HG03064 (cell line): Measurements from ENCODE around the gene NTRK3.

Source experiments
- ATAC-seq: cut with Tn5 transposase; IDR thresholded peaks from one replicate; pipeline ENCODE4 v1.9.1; 2021; ENCODE audit warnings: low read depth; ENCODE audit not compliant: unreplicated experiment

The NTRK3 gene

DNA sequence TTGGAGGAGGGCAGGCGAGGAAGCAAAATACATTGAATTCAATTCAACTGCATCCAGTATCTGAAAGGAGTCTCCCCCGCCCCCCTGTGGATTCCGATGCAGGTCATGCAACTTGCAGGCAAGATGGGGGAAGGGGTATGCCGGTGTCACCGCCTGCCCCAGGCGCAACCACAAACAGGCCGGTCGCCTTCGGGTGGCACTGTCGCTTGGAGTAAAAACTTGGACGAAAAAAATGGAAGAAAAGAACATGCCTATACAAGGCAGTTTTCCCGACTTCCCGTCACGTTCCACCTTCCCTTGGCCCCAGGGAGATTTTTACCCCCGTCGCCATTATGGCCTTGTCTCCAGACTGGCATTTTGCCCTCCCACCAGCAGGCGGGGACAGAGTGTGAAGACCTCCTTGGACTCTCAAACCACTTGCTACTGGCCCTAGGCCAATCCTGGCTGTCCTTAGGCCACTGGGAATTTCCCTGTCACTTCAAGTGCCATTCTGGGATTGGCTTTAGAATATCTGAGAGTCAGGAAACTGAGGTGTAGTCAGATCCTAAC is 1.6 kb upstream of the NTRK3 start:
- no peak for ATAC-seq

DNA sequence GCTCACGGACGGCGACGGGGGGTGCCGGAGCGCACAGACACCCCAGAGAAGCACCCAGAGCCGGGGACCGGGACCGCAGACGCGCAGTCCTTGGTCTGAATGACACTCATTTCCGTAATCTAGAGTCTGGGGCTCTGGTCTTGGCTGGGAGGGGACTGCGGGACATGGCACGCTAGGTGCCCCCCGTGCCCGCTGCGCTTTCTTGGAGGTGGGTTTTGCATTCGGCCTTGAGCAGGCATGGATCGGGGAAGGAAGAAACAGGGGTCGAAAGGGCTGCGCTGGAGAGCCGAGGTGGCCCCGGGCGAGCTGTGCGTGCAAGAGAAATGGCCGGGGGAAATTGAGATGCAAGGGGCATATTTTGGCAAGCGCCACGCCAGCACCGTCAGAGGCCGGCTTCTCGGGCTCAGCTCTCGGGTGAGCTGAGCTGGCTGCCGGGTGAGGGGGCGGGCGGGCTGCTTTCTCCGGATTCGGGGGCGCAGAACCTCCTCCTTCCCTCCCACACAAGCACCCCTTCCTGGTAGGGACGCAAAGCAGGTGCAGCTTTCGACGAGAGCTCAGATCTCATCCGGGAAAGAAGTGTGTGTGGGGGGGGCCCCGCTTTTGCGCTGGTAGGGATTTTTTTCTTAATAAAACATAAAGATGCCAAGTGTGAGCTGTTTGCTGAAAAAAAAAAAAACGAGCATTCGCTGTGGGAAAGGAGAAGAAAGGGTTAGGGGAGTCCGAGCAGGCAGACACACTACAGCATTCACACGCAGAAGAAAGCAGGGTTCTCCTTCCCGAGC is 963 bp upstream of the NTRK3 start:
- ATAC-seq = no peak

DNA sequence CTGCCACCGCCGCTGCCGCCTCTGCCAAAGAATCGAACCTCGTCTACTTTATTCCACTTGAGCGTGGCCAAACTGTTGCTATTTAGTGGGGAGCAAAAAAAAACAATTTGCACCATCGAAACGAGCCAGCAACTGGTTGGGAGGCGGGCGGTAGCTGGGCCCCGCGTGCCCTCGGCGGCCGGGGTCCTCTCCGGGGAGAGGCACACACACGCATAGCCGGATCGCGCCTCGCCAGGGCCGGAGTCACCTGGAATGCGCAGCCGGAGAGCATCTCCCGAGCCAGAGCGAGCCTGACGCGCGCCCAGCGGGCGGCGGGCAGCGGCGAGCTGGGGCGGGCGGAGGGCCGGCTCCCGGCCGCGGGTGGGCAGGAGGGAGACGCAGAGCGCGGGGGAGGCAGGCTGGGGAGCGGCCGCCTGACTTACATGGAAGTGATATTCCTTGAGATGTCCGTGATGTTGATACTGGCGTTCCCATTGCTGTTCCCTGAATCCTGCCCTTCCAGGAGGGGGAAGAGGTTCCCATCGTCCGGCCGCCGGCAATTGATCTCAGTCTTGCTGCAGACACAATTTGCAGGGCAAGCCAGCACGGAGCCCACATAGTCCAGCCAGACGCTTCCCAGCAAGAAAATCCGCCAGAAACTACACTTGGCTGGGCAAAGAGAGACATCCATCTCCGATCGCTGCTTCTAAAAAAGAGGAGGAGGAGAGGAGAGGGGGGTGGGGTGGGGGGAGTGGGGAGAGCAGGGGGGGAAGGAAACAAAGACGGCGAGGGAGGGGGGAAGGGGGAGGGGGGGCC is 858 bp downstream of the NTRK3 start:
- no peak for ATAC-seq

GRCh38 chr15:88255087-88255483 is 1.5 kb downstream of the NTRK3 start:
- ATAC-seq = no peak

- ATAC-seq = no peak
Measured at GRCh38 chr15:88252441-88252840, 4.1 kb downstream of the NTRK3 start.

DNA sequence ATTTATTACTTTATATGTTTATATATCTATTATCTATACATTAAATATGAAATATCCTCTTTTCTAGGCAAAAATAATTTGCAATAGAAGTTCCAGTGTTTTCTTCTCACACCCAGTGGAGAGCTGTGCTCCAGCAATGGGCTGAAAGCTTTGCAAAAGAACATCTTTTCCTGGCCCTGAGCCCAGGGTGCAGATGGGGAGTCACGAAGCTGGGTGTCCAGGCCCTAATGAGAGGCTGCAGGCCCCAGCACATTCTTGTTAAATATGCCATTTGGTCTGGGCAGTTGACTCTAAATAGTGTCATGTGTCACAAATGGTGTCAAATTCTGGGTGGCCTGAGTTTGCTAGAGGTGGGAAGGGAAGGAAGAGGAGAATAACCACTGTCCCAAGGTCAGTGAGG is 5.7 kb downstream of the NTRK3 start:
- ATAC-seq = no peak

- ATAC-seq = no peak
Measured at GRCh38 chr15:88249220-88249619, 7.3 kb downstream of the NTRK3 start.

DNA sequence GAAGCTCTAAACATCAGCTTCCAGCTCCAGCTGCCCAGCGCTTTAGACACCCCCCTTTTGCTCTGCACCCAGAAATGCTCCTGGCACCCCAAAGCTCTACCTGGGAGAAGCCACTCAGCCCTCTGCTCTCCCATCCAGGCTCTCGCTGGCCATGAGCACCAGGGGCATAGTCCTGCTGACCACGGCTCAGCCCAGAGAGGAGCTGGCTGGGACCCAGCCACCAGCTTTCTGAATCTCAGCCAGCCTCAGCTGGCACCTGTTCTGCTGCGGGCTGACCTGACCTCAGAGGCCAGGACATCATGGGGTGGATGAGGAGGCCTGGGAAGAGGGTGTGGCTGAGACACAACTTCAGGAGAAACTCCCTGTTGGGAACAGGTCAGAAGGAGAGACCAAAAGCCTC is 8.6 kb downstream of the NTRK3 start:
- ATAC-seq = no peak

DNA sequence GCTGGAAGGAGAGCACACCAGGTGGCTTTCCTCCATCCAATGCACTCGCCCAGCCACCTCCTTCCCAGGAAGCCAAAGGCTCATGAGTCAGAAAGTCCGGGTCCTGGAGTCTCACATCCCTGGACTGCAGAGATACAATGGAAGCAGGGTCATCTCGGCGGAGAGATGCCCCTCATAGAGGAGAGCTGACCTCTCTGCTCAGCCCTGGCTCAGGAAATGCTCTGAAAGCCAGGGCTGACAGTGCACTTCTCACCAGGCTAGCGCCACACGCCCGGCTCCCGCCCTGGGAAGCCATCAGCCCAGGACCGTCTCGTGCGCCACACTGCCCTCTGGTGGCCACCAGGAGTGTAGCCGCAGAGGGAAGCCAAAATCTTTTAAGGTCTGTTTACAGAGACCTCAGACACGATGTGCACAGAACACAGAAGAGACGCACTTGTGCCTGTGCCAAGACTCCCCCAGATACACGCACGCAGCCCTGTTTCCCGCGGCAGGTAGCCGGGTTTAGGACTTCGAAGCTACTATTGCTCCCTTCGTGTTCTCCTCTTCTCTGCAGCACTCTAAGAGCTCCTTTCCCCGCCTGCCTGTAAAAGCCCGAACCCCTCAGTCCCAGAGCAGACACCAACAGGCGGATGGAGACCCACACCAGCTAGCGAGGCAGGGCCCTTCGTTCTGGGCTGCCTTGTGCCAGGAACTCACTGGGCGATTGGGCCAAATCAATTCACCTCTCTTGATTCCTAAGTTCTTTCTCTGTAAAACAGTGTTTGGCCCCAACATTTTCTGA is 9.7 kb downstream of the NTRK3 start:
- ATAC-seq = peak; percentile 85

DNA sequence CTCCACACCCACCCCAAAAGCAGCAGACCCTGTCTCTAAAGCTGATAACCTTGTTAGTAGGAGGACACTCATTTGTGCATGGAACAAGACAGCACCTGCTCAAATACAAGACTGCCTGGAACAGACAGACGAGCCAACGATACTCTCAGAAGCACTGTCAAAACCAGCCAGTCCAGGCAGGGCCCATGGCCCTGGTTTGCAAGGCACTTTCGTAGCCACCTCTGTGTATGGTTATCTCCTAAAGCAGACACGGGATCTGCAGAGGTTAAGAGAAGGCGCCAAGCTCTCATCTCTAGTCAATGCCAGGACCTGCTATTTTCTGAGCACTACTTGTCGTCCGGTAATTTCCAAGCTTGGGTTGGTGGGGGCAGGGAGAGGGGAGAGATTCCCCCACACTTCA is 10.5 kb downstream of the NTRK3 start:
- ATAC-seq = no peak

GRCh38 chr15:88243895-88244787 is 12.4 kb downstream of the NTRK3 start:
- no peak for ATAC-seq

DNA sequence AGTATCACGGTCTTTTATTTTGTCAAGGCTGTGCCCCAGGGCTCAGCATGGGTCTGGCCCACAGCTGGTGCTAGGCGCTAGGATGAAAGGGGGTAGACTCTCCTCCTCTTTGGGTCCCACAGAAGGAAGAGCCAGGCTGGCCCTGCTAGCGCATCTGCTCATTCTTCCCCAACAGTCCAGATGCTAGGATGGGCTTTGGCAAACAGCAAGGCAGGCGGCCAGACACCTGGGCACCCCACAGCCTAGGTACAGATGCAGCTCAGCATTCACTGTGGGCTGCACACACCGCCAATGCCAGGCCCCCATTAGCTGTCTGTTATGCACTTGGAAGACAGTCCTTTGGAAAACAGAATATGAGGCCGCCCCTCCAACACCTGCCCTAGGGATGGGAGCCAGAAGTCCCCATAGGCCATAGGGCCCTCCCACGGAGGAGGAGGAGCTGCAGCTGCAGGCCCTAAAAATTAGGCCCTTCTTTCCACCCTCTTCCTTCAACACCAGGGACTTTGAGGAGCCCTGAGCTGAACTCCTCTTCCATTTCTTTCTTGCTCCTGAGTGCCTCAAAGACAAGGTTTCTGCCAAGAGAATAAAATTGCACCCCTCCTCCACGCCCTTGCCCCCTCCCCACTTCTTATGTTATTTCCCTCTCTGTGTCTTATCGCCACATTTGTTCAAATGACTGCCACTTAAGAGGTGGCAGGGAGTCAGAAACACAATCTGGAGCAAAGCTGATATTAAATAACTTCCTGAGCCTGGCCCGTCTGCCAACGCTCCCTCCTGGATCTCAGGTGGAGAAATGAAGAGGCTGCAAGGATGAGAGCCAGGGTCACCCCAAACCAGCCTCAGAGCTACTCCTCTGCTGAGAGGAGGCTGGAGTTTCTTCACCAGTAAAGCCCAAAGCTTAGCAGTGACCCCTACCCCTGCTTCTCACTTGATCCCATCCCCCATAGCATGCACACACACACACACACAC is 13.7 kb downstream of the NTRK3 start:
- ATAC-seq = no peak

GRCh38 chr15:88241461-88241860 is 15.1 kb downstream of the NTRK3 start:
- ATAC-seq = no peak

DNA sequence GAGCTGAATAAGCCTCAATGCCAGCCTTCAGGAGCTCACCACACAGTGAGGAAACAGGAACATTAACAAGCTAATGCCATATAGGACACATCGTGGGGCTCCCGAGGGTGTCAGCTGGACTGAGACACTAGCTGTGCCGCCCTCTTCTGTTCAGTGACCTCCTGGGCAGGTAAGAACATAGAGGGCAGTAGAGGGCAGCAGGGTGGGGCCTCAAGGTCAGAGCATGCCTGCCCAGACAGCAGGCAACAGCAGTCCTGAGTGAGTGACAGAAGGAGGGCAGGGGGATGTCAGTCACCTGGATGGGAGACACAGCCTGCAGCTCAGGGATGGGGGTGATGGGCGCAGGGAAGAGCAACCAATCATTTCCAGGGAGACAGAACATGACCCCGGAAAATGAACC is 15.5 kb downstream of the NTRK3 start:
- ATAC-seq = no peak

DNA sequence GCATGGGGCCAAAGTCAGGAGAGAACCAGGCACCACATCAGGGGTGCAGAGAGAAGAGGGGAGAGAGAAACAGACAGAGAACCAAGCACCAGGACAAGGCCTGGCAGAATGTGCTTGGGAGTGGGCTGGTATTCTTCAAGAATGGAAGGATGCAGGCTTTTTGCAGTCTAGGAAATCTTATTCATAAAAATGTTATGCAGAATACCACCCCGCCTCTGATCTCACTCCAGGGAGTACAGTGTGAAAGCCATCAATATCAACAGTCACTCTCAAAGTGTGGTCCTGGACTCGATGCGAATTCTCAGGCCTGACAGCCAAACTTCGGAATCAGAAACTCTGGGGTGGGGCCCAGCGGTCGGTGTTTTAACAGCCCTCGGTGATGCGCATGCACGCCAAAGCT is 16.9 kb downstream of the NTRK3 start:
- no peak for ATAC-seq

DNA sequence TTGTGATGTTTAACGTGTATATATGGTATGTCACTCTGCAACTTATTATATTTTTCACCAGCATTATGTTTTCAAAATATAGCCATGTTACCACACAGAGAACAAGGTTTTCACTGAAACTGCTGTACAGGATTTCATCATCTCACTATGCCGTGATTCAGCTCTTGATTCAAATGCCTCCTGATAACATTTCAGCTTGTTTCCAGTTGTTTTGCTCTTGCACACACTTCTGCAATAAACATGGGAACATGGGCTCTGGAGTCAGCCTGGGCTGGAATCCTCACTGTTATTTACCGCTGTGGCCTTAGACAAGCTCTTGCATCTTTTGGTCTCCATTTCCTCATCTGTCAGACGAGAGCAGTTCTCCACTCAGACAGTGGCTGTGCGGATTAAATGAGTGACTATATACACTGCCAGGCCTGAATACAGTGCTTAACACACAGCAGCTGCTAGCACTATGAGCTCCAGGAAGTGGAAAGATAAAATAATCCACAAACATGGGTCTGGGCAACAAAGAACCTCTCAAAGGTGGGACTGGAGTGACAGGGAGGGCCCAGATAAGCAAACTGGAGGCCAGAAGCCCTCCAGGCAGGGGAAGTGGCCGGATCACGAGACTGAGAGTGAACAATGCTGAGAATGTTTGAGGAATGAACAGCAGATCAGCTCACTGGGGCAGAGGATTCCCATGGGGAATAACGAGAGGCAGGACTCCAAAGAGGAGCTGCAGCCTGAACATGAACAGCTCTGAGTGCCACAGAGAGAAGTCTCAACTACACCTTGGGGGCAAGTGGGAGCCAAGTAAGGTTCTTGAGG is 17.7 kb downstream of the NTRK3 start:
- no peak for ATAC-seq

DNA sequence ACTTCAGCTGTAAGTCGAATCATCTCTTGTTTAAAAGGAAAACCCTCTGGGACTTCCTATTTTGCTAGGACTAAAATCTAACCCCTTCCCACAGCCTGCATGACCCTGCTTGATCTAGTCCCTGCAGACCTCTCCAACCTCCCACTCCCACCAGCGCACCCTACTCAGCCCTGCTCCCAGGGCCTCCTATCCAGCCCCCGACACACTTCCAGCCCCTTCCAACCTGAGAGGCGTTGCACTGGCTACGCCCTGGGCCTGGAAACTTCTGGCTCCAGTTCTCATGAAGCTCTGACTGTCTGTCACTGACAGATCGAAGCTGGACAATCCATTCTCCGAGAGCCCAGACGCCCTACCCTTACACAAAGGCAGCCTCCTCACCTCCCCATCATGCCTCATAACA is 21.8 kb downstream of the NTRK3 start:
- no peak for ATAC-seq

GRCh38 chr15:88233921-88234320 is 22.6 kb downstream of the NTRK3 start:
- ATAC-seq = no peak
